HuH-7 (cell line): ENCODE results near the gene ADAMTS2.
A peak's percentile ranks its signal among the peaks of the same experiment; 100 is the strongest.
"Not testable (repeated sequence)": the region's sequence is repeated elsewhere in the genome, so short reads cannot be mapped to it uniquely, and the experiment has no call there.

ENCODE experiments used
- DNase-seq: peaks from one replicate; pipeline ENCODE4 v3.0.0; 2011; ENCODE audit warnings: low spot score

Gene ADAMTS2

GRCh38 chr5:179296150-179296821, 49.0 kb downstream of the ADAMTS2 start:
- DNase-seq, result no peak

GRCh38 chr5:179295778-179296149, 49.5 kb downstream of the ADAMTS2 start:
- DNase-seq, result no peak

GRCh38 chr5:179294891-179295777, 50.1 kb downstream of the ADAMTS2 start:
- no peak for DNase-seq

- DNase-seq, result no peak
Observed at GRCh38 chr5:179294131-179294780, 51.0 kb downstream of the ADAMTS2 start.

GRCh38 chr5:179292681-179293635, 52.3 kb downstream of the ADAMTS2 start:
- DNase-seq, result no peak

GRCh38 chr5:179292202-179292601, 53.1 kb downstream of the ADAMTS2 start:
- no peak for DNase-seq

GRCh38 chr5:179290681-179291540, 54.4 kb downstream of the ADAMTS2 start:
- no peak for DNase-seq

- DNase-seq, result no peak
Observed at GRCh38 chr5:179289756-179290385, 55.4 kb downstream of the ADAMTS2 start.

- no peak for DNase-seq
Observed at GRCh38 chr5:179288809-179289185, 56.5 kb downstream of the ADAMTS2 start.

- DNase-seq, result no peak
Observed at GRCh38 chr5:179288101-179288808, 57.0 kb downstream of the ADAMTS2 start.

- no peak for DNase-seq
Observed at GRCh38 chr5:179287631-179288030, 57.6 kb downstream of the ADAMTS2 start.

GRCh38 chr5:179287071-179287470, 58.2 kb downstream of the ADAMTS2 start:
- DNase-seq, result no peak

GRCh38 chr5:179285776-179286162, 59.5 kb downstream of the ADAMTS2 start:
- DNase-seq, result not testable (repeated sequence)

- no peak for DNase-seq
Observed at GRCh38 chr5:179284751-179285631, 60.3 kb downstream of the ADAMTS2 start.

- DNase-seq, result not testable (repeated sequence)
Observed at GRCh38 chr5:179283908-179284307, 61.4 kb downstream of the ADAMTS2 start.

GRCh38 chr5:179281694-179282093, 63.6 kb downstream of the ADAMTS2 start:
- no peak for DNase-seq

GRCh38 chr5:179280095-179280490, 65.2 kb downstream of the ADAMTS2 start:
- DNase-seq, result no peak

GRCh38 chr5:179279347-179280094, 65.7 kb downstream of the ADAMTS2 start:
- DNase-seq, result peak; percentile 54
